H1 (cell line): Measurements from ENCODE around the gene PXK. TPM values are rescaled to one million over a fixed set of nuclear protein-coding genes. Genes with fewer than 3 reads are reported as not detected.

Source experiments
- CTCF ChIA-PET: fragments of 300-600 bp; sonication (Branson Sonifier 250); formaldehyde crosslinking; loops from one replicate; lab custom pipeline; 2021; ENCODE audit not compliant: partially characterized antibody; lab: Charles Lee
- POLR2A ChIA-PET: fragments of 300-600 bp; sonication (Branson Sonifier 250); formaldehyde crosslinking; loops from one replicate; lab custom pipeline; 2021; ENCODE audit warnings: inconsistent platforms; ENCODE audit not compliant: partially characterized antibody; lab: Charles Lee
- DNase-seq, 2 experiments: peaks; one replicate each; pipeline versions ENCODE4 v3.0.0 to v3.0.0-alpha.2; 2010 to 2022; ENCODE audit warnings: low spot score in 2 of 2, low read depth in 1 of 2, mixed read lengths in 1 of 2
- FAIRE-seq: peaks from 2 replicates; lab custom pipeline; 2011; peaks lifted over from hg19 to GRCh38; lab: Jason Lieb, UNC
- H2AFZ ChIP-seq: 2 replicates; pipeline ENCODE4 v1.8.1; 2012; ENCODE audit warnings: low read length, inconsistent platforms
- H2AK5ac ChIP-seq: 2 replicates; pipeline ENCODE4 v1.6.1; 2013; ENCODE audit warnings: low read depth, low read length
- H2BK120ac ChIP-seq: replicated peaks from 2 replicates; pipeline ENCODE3; 2013; ENCODE audit warnings: low read depth, low read length, inconsistent platforms
- H2BK12ac ChIP-seq: 2 replicates; pipeline ENCODE4 v1.6.1; 2013; ENCODE audit warnings: low read depth, low read length
- H2BK15ac ChIP-seq: 2 replicates; pipeline ENCODE4 v1.6.1; 2013; ENCODE audit warnings: low read length
- H2BK20ac ChIP-seq: 2 replicates; pipeline ENCODE4 v1.6.1; 2013; ENCODE audit warnings: low read length
- H2BK5ac ChIP-seq: 2 replicates; pipeline ENCODE4 v1.6.1; 2013; ENCODE audit warnings: low read depth, low read length
- H3K14ac ChIP-seq: 2 replicates; pipeline ENCODE4 v1.6.1; 2013; ENCODE audit warnings: inconsistent platforms; ENCODE audit not compliant: insufficient read length
- H3K18ac ChIP-seq: 2 replicates; pipeline ENCODE4 v1.6.1; 2013; ENCODE audit warnings: low read length; ENCODE audit errors: extremely low read depth
- H3K23ac ChIP-seq: 2 replicates; pipeline ENCODE4 v1.6.1; 2013; ENCODE audit warnings: inconsistent platforms; ENCODE audit not compliant: insufficient read length
- H3K23me2 ChIP-seq: 2 replicates; pipeline ENCODE4 v1.6.1; 2013; ENCODE audit warnings: low read depth, low read length
- H3K27ac ChIP-seq: 2 replicates; pipeline ENCODE4 v1.6.1; 2011; ENCODE audit warnings: low read depth, low read length, inconsistent platforms
- H3K27me3 ChIP-seq, 4 experiments: replicated peaks in 1 of 4; 1 replicate in 1 of 4; 2 replicates in 3 of 4; pipeline versions ENCODE4 v1.6.1 to v1.8.1; 2011 to 2013; ENCODE audit warnings: low read length in 3 of 4, mild to moderate bottlenecking in 3 of 4, inconsistent platforms in 2 of 4, mixed read lengths in 2 of 4, moderate library complexity in 1 of 4; ENCODE audit not compliant: control insufficient read depth in 3 of 4, insufficient read depth in 3 of 4; ENCODE audit errors: extremely low read depth in 1 of 4
- H3K36me3 ChIP-seq, 4 experiments: 2 replicates each; pipeline versions ENCODE4 v1.6.1 to v1.8.1; 2011 to 2013; ENCODE audit warnings: mild to moderate bottlenecking in 4 of 4, low read length in 3 of 4, moderate library complexity in 2 of 4, control low read depth in 1 of 4, inconsistent platforms in 1 of 4; ENCODE audit not compliant: insufficient read depth in 4 of 4, control insufficient read depth in 2 of 4
- H3K4ac ChIP-seq: replicated peaks from 2 replicates; pipeline ENCODE3; 2013; ENCODE audit warnings: low read length, low read depth, mixed read lengths, inconsistent platforms; ENCODE audit not compliant: insufficient read length
- H3K4me1 ChIP-seq, 4 experiments: replicated peaks in 1 of 4; 1 replicate in 1 of 4; 2 replicates in 3 of 4; pipeline versions ENCODE4 v1.6.1 to v1.8.1; 2011 to 2013; ENCODE audit warnings: low read length in 3 of 4, inconsistent platforms in 2 of 4, mixed read lengths in 1 of 4; ENCODE audit not compliant: insufficient read depth in 4 of 4, control insufficient read depth in 3 of 4
- H3K4me2 ChIP-seq, 2 experiments: 2 replicates each; pipeline versions ENCODE4 v1.6.1 to v1.8.1; 2011 to 2013; ENCODE audit warnings: low read depth in 2 of 2, low read length in 2 of 2, control low read depth in 1 of 2, inconsistent platforms in 1 of 2, mild to moderate bottlenecking in 1 of 2; ENCODE audit not compliant: insufficient read depth in 1 of 2
- H3K4me3 ChIP-seq, 4 experiments: fragments of 200-600, 300-600 bp in 1 of 4; sonication (generic), shearing (Covaris generic), sonication (Bioruptor Twin) in 1 of 4; 2 replicates each; pipeline versions ENCODE4 v1.5.1 to v1.8.1; 2011 to 2016; ENCODE audit warnings: low read length in 4 of 4, low read depth in 3 of 4, control low read depth in 2 of 4, inconsistent platforms in 2 of 4, mild to moderate bottlenecking in 2 of 4, mixed read lengths in 1 of 4, moderate library complexity in 1 of 4; ENCODE audit not compliant: insufficient read depth in 2 of 4; ENCODE audit errors: extremely low read depth in 1 of 4
- H3K56ac ChIP-seq: replicated peaks from 2 replicates; pipeline ENCODE3; 2013; ENCODE audit warnings: low read depth, mild to moderate bottlenecking, mixed read lengths, low read length, inconsistent platforms; ENCODE audit not compliant: insufficient read length
- H3K79me1 ChIP-seq: 2 replicates; pipeline ENCODE4 v1.6.1; 2013; ENCODE audit warnings: low read depth, low read length, control low read depth
- H3K79me2 ChIP-seq, 2 experiments: 2 replicates each; pipeline versions ENCODE4 v1.6.1 to v1.8.1; 2012 to 2013; ENCODE audit warnings: low read length in 2 of 2, mild to moderate bottlenecking in 2 of 2, inconsistent platforms in 1 of 2; ENCODE audit not compliant: insufficient read depth in 2 of 2, control insufficient read depth in 1 of 2
- H3K9ac ChIP-seq, 4 experiments: replicated peaks in 1 of 4; 1 replicate in 1 of 4; 2 replicates in 3 of 4; pipeline versions ENCODE4 v1.6.1 to v1.8.1; 2011 to 2013; ENCODE audit warnings: low read depth in 3 of 4, low read length in 3 of 4, control low read depth in 2 of 4, mild to moderate bottlenecking in 2 of 4, moderate library complexity in 2 of 4, inconsistent platforms in 1 of 4; ENCODE audit errors: extremely low read depth in 1 of 4
- H3K9me3 ChIP-seq, 2 experiments: 2 replicates each; pipeline versions ENCODE4 v1.6.1 to v1.8.1; 2012 to 2013; ENCODE audit warnings: mild to moderate bottlenecking in 2 of 2, moderate library complexity in 2 of 2, control low read depth in 1 of 2, inconsistent platforms in 1 of 2, low read depth in 1 of 2, low read length in 1 of 2, mixed read lengths in 1 of 2; ENCODE audit not compliant: insufficient read depth in 2 of 2
- H4K20me1 ChIP-seq, 2 experiments: replicated peaks in 1 of 2; 2 replicates each; pipeline versions ENCODE3 to v1.8.1; 2011 to 2013; ENCODE audit warnings: inconsistent platforms in 2 of 2, low read length in 2 of 2, mild to moderate bottlenecking in 1 of 2; ENCODE audit not compliant: insufficient read depth in 2 of 2, control insufficient read depth in 1 of 2
- H4K5ac ChIP-seq: 2 replicates; pipeline ENCODE4 v1.6.1; 2013; ENCODE audit warnings: low read length, low read depth, mixed read lengths, inconsistent platforms; ENCODE audit not compliant: insufficient read length
- H4K8ac ChIP-seq: 2 replicates; pipeline ENCODE4 v1.8.0; 2013; ENCODE audit warnings: mild to moderate bottlenecking, moderate library complexity, low read length, inconsistent platforms; ENCODE audit not compliant: insufficient read depth; ENCODE audit errors: extremely low read depth
- H4K91ac ChIP-seq: replicated peaks from 2 replicates; pipeline ENCODE3; 2013; ENCODE audit warnings: low read length, mixed read lengths, inconsistent platforms; ENCODE audit not compliant: insufficient read length
- BACH1 ChIP-seq: IDR thresholded peaks from 2 replicates; pipeline ENCODE4 v1.6.1; 2012; ENCODE audit warnings: low read length, improper control_type of control experiment
- CBX8 ChIP-seq: fragments of 300-800, 300-1000 bp; sonication (generic); IDR thresholded peaks from 2 replicates; pipeline ENCODE4 v1.7.1; 2016; ENCODE audit warnings: low read depth, low read length, borderline replicate concordance
- CEBPB ChIP-seq: IDR thresholded peaks from 2 replicates; pipeline ENCODE4 v1.6.1; 2012; ENCODE audit warnings: low read depth, low read length
- CTBP2 ChIP-seq: IDR thresholded peaks from 2 replicates; pipeline ENCODE4 v1.7.0; 2011; ENCODE audit warnings: borderline replicate concordance, mild to moderate bottlenecking, moderate library complexity, mixed read lengths, low read length; ENCODE audit not compliant: insufficient read depth, insufficient read length
- GABPA ChIP-seq: IDR thresholded peaks from 2 replicates; pipeline ENCODE4 v1.6.1; 2011; ENCODE audit warnings: mild to moderate bottlenecking, low read length, moderate library complexity, borderline replicate concordance; ENCODE audit not compliant: insufficient read depth
- KDM1A ChIP-seq: fragments of 200-600, 300-600 bp; sonication (generic); IDR thresholded peaks from 2 replicates; pipeline ENCODE4 v1.7.1; 2016; ENCODE audit warnings: mild to moderate bottlenecking, low read length, borderline replicate concordance
- NRF1 ChIP-seq: IDR thresholded peaks from 2 replicates; pipeline ENCODE4 v1.6.1; 2011; ENCODE audit warnings: mild to moderate bottlenecking, low read depth, low read length, improper control_type of control experiment
- POLR2A ChIP-seq, 2 experiments: IDR thresholded peaks; 1 replicate in 1 of 2; 2 replicates in 1 of 2; pipeline ENCODE4 v1.6.1; 2011; ENCODE audit warnings: low read depth in 2 of 2, low read length in 2 of 2, mild to moderate bottlenecking in 2 of 2; ENCODE audit errors: control extremely low read depth in 1 of 2
- POU5F1 ChIP-seq: IDR thresholded peaks from 2 replicates; pipeline ENCODE4 v1.6.1; 2011; ENCODE audit warnings: low read depth, mild to moderate bottlenecking, low read length, moderate library complexity
- RAD21 ChIP-seq, 2 experiments: IDR thresholded peaks in 1 of 2; conservative IDR thresholded peaks in 1 of 2; 2 replicates each; pipeline ENCODE4 v1.6.1; 2011; ENCODE audit warnings: low read depth in 2 of 2, low read length in 2 of 2, improper control_type of control experiment in 1 of 2, inconsistent platforms in 1 of 2, mild to moderate bottlenecking in 1 of 2, moderate library complexity in 1 of 2
- RXRA ChIP-seq: IDR thresholded peaks from 2 replicates; pipeline ENCODE4 v1.6.1; 2011; ENCODE audit warnings: low read depth, mild to moderate bottlenecking, low read length, moderate library complexity; ENCODE audit not compliant: insufficient read depth
- SIN3A ChIP-seq, 2 experiments: IDR thresholded peaks in 1 of 2; conservative IDR thresholded peaks in 1 of 2; 2 replicates each; pipeline ENCODE4 v1.6.1; 2011 to 2012; ENCODE audit warnings: low read length in 2 of 2, improper control_type of control experiment in 1 of 2, low read depth in 1 of 2, mild to moderate bottlenecking in 1 of 2
- WGBS, 2 experiments: shearing (Covaris generic) in 1 of 2; methylation state at CpG; one replicate each; pipeline versions ENCODE4 v1.1.6 to v1.1.7; 2013 to 2015; ENCODE audit warnings: low lambda C conversion rate in 2 of 2, mixed read lengths in 2 of 2, inconsistent platforms in 1 of 2, low coverage in 1 of 2, missing lambda C conversion rate in 1 of 2; ENCODE audit not compliant: insufficient replicate concordance in 2 of 2, insufficient coverage in 1 of 2, insufficient read length in 1 of 2; ENCODE audit errors: extremely low coverage in 1 of 2, missing lambda C conversion rate in 1 of 2; 5-methylcytosine and 5-hydroxymethylcytosine counted together
- polyA plus RNA-seq, 7 experiments: library from polyadenylated mRNA; depleted of rRNA in 3 of 7; stranded (reverse) in 5 of 7; unstranded in 2 of 7; fragments of >200 nt in 5 of 7; fragments of 200-250 nt in 2 of 7; gene quantifications; 1 replicate in 5 of 7; 2 replicates in 1 of 7; 4 replicates in 1 of 7; pipeline versions ENCODE4 v1.2.1 to v1.2.3, GENCODE V29; 2011 to 2013; ENCODE audit warnings: missing spikeins in 2 of 7, mixed read lengths in 2 of 7
- total RNA-seq: library from RNA; stranded (reverse); fragmentation: NEBNext Ultra II Directional; extraction: Animal tissue kit (Norgen Biotek cat#: 25700); gene quantifications from 2 replicates; pipeline ENCODE4 v1.2.1, GENCODE V29; 2021
- TF ChIP-seq, protein P1 (sequence below): IDR thresholded peaks from 2 replicates; pipeline ENCODE4 v1.6.1; 2011; ENCODE audit warnings: low read depth, mild to moderate bottlenecking, low read length; ENCODE audit not compliant: insufficient read depth

Gene PXK
- total and polyA plus RNA-seq, 2 of the 8 experiments (the other 6 are each of a cell fraction or from before 2014, with no cell fraction given), result 3.5 to 7.1 TPM

GRCh38 chr3:58464866-58465265 is 132.2 kb downstream of the PXK start:
- Histone ChIP-seq H2BK5ac (no peak overlapping the region), H3K56ac (no peak overlapping the region), H2BK12ac (no peak overlapping the region), H3K14ac (no peak overlapping the region), H3K27me3 (no peaks in the 10 kb centered on the region), H3K4ac (no peak overlapping the region), H3K4me2 (no peak overlapping the region), H2AFZ (no peak overlapping the region), H4K91ac (no peak overlapping the region), H3K18ac (no peak overlapping the region), H2BK120ac (no peak overlapping the region), H3K9me3 (no peaks in the 10 kb centered on the region), H3K36me3 (no peaks in the 10 kb centered on the region), H2AK5ac (no peak overlapping the region), H3K23me2 (no peaks in the 10 kb centered on the region), H3K27ac (no peak overlapping the region), H2BK15ac (no peak overlapping the region), H3K23ac (no peak overlapping the region), H3K4me1 (peaks cover 0 to 4% (median 2%) of the 10 kb centered on the region in 4 experiments; a peak in 4 of 7 replicates), H3K79me2 (no peaks in the 10 kb centered on the region), H4K20me1 (no peaks in the 10 kb centered on the region), H3K4me3 (no peak overlapping the region), H4K5ac (no peak overlapping the region), H4K8ac (no peak overlapping the region), H3K9ac (no peak overlapping the region), H3K79me1 (no peaks in the 10 kb centered on the region), H2BK20ac (no peak overlapping the region)
- no peak for FAIRE-seq
- DNase-seq, result no peak
- 80% methylated on average over 3 of the region's 3 CpGs; no CpG with 5 or more reads in 1 of the 2 experiments for WGBS, 2 experiments
- POLR2A ChIA-PET, result interaction anchor here (1.2 kb wide), 1 partner anchor 31 kb away, joined by 4 read pairs; the partner anchor contains the start of gene PDHB
- CTCF ChIA-PET, result interaction anchor here (1.0 to 2.2 kb wide), 8 partner anchors 8 to 66 kb away, joined by 3 to 9 read pairs (median 5); no protein-coding TSS in a partner anchor
- TF ChIP-seq BACH1 (no peak), GABPA (no peak), KDM1A (no peak), SIN3A (conservative IDR thresholded peaks at IDR 0.05 in 1 of 2, IDR thresholded peaks at IDR 0.05 in 1 of 2; ENCODE audit: low read depth in 1 of 2, low read length in 2 of 2) (no peak), CTBP2 (no peak), RAD21 (IDR thresholded peaks at IDR 0.05 in 1 of 2, conservative IDR thresholded peaks at IDR 0.05 in 1 of 2; ENCODE audit: low read depth in 2 of 2, low read length in 2 of 2) (no peak), CBX8 (no peak), NRF1 (no peak), POU5F1 (no peak), POLR2A (IDR thresholded peaks at IDR 0.05; ENCODE audit: control extremely low read depth in 1 of 2, low read depth in 2 of 2, low read length in 2 of 2) (no peak), CEBPB (no peak), RXRA (no peak)
- TF ChIP-seq, protein P1, sequence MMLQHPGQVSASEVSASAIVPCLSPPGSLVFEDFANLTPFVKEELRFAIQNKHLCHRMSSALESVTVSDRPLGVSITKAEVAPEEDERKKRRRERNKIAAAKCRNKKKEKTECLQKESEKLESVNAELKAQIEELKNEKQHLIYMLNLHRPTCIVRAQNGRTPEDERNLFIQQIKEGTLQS, result no peak
